ENCODE measurements around the gene OR5L2.
"Not testable (repeated sequence)": the region's sequence is repeated elsewhere in the genome, so short reads cannot be mapped to it uniquely, and the experiment has no call there.

The OR5L2 gene

GRCh38 chr11:55826919-55827318 is at the start of gene OR5L2:
OR5L2 (plus strand) TSS chr11:55827219; CDS start chr11:55827219, 0 bp downstream.
- DNase-seq (ENCODE audit: low read depth in 2 of 2) = no peak

- DNase-seq (ENCODE audit: low read depth in 2 of 2) = no peak
Measured at GRCh38 chr11:55791606-55792005, 35.4 kb upstream of the OR5L2 start.

DNA sequence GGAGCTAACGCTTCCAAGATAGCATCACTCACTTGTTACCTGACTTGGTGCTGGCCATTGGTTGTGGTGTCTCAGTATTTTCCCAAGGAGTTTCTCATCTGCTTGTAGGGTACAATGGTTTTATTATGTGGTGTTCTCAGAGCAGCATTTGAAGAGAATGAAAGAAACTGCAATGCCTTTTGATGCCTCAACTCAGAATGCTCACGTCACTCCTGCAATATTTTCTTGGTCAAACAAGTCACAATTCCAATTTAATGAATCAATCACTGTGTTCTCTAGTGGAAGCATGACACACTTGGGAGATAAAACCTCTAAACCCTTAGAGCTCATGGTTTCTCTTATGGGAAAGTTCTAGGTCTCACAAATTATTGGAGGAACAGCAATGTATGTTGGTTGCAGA is 33.7 kb upstream of the OR5L2 start:
- no peak for DNase-seq (ENCODE audit: low read depth in 2 of 2)

DNA sequence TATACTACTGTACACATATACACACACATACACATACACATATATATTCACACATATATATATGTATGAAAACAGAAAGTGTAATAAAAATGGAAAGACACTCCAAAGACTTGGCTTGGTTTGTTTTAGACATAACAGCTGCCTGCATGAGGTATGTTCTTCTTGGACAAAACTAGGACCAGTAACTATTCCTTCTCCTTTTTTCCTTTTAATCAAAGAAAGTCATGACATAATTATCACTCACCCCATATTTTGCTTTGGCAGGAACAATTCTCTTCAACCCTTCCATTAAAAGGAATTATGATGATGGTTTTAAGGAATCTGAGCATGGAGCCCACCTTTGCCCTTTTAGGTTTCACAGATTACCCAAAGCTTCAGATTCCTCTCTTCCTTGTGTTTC is 31.8 kb upstream of the OR5L2 start, which contains the start of gene OR5D14:
OR5D14 (plus strand) TSS at position 301 of the 400 bp plus-strand sequence; CDS start at position 301, 0 bp downstream.
- DNase-seq (ENCODE audit: low read depth in 2 of 2) = no peak

- no peak for DNase-seq (ENCODE audit: low read depth in 2 of 2)
Measured at GRCh38 chr11:55806248-55806647, 20.8 kb upstream of the OR5L2 start.

DNA sequence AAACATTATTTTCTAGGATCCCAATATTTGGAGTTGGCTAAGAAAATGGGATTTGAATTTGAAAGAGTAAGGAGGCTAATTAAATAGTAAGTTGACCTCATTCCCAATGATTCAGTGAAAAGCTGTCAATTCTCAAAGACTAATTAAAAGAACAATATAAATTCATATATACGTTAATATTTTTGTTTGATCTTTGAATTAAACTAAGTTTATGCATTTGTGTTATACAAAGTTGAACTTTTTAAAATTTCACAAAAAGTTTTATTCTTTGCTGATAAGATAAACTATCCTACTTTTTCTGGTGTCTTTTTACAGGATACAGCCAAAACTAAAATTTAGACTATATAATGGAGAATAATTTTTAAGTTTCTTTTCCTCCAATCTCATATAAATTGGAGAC is 16.0 kb upstream of the OR5L2 start, which contains the start of gene OR5L1:
OR5L1 (plus strand) TSS at position 301 of the 400 bp plus-strand sequence. CDS start 100 bp downstream, outside the sequence.
- no peak for DNase-seq (ENCODE audit: low read depth in 2 of 2)

DNA sequence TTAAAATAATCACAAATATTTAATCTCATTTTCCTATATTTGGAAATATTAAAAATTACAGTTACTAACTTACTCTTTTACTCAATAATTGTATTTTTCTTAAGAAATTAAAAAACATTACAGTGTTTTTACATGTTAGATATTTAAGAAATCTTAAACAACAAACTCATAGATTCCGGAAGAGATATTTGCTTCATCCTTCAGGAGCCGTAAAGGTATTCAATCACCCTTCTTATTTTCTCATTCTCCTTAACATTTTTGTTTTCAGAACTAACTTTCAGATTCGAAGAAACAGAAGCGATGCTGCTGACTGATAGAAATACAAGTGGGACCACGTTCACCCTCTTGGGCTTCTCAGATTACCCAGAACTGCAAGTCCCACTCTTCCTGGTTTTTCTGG is 7.7 kb upstream of the OR5L2 start, which contains the start of gene OR5D18:
OR5D18 (plus strand) TSS at position 301 of the 400 bp plus-strand sequence; CDS start at position 301, 0 bp downstream.
- no peak for DNase-seq (ENCODE audit: low read depth in 2 of 2)

DNA sequence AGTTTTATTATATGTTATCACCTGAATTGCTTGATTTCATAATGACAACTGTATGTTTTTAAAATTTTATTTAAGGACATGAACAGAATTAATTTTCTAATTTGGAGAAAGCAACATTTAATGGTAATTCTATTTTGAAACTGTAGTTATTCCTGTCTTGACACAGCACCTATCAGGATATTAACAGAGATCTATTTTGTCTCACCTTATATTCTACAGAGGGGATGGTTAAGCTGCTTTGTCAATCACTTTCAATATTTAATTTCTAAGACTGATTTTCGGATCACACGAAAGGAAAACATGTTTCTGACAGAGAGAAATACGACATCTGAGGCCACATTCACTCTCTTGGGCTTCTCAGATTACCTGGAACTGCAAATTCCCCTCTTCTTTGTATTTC is 11.4 kb downstream of the OR5L2 start, which contains the start of gene OR5D16:
OR5D16 (plus strand) TSS at position 301 of the 400 bp plus-strand sequence; CDS start at position 301, 0 bp downstream.
- DNase-seq (ENCODE audit: low read depth in 2 of 2) = no peak

DNA sequence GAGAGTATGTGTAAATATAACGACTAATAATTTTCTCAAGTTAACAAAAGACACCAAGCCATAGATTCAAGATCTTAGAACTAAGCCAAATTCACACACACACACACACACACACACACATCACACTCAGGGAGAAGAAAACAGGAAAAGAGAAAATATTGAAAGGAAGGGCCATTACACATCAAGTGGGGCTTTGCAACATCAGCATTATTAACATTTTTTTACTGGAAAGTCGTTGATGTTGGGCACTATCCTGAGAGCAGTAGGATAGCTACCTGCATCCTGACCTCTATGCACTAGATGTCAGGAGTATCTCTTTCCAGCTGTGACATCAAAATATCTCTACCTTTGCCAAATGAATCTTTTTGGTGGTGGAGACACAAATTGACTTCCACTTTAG is 20.4 kb downstream of the OR5L2 start:
- no peak for DNase-seq (ENCODE audit: low read depth in 2 of 2)

GRCh38 chr11:55849037-55849436 is 22.0 kb downstream of the OR5L2 start:
- DNase-seq (ENCODE audit: low read depth in 2 of 2) = no peak

GRCh38 chr11:55852141-55852540 is 25.1 kb downstream of the OR5L2 start:
- no peak for DNase-seq (ENCODE audit: low read depth in 2 of 2)

GRCh38 chr11:55854704-55855103 is 27.7 kb downstream of the OR5L2 start:
- no peak for DNase-seq (ENCODE audit: low read depth in 2 of 2)

GRCh38 chr11:55867354-55867753 is 40.3 kb downstream of the OR5L2 start:
- not testable (repeated sequence) for DNase-seq (ENCODE audit: low read depth in 2 of 2)

- not testable (repeated sequence) for DNase-seq (ENCODE audit: low read depth in 2 of 2)
Measured at GRCh38 chr11:55872731-55873130, 45.7 kb downstream of the OR5L2 start.

- not testable (repeated sequence) for DNase-seq (ENCODE audit: low read depth in 2 of 2)
Measured at GRCh38 chr11:55873146-55873545, 46.1 kb downstream of the OR5L2 start.
